RKO (cell line): ENCODE data around the gene TXNDC11.

Source experiments
- DNase-seq: peaks from one replicate; pipeline ENCODE4 v3.0.0-alpha.2; 2016; ENCODE audit warnings: low spot score

TXNDC11 gene

DNA sequence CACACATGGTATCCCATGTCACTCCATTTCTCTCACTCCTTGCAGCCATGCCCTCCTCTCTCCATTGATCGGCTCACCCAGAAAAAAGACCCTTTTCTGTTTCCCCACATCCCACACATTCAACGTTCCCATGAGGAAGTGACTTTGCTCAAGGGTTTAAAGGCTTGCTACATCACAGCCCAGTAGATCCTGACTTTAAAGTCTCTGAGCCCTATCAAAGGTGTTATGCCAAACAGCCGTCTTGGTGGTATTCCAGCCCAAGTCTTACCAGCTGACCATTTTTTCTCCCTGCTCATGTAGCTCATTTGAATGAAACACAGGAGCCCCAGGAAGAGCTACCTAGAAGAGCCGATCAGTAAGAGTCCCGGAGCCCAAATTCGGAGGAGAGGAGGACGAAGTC lies 7.4 kb upstream of the TXNDC11 start:
- no peak for DNase-seq

DNA sequence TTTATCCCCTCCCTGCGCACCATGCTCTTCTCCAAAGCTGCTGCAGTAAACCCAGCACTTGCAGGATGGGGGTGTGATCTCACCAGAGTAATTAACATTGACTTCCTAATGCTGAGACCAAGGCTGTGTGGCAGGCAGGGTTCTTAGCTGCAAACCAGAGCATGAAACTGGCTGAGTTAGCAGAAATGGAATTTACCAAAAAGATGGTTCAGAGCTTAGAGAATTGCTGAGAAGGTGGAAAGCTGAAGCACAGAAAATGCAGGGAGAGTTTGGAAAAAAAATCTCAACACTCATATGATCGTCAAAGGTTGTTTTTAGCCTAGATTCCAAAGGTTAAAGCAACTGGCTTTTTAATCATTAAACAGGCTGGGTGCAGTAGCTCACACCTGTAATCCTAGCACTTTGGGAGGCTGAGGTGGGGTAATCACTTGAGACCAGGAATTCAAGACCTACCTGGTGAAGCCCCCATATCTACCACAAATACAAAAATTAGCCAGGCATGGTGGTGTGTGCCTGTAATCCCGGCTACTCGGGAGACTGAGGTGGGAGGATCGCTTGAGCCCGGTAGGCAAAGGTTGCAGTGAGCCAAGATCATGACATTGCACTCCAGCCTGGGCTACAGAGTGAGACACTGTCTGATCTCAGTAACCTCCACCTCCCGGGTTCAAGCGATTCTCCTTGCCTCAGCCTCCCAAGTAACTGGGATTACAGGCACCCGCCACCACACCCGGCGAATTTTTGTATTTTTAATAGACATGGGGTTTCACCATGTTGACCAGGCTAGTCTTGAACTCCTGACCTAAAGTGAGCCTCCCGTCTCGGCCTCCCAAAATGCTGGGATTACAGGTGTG lies 6.0 kb upstream of the TXNDC11 start:
- no peak for DNase-seq

DNA sequence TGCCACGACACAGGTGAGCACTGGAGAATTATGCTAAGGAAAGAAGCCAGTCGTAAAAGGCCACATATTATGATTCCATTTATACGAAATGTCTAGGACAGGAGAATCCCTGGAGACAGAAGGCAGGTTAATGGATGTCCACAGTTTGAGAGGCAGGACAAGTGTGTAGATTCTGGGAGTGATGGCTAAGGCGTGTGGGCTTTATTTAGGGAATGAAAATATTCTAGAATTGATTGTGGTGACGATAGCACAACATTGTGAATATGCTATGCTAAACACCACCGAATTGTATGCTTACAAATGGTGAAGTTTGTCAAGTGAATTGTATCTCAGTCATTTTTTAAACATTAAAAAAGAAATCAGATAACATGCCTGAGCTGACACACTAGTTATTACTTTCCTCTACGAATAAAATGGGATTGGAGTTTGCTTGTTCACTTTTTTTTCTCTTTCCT lies 5.3 kb upstream of the TXNDC11 start:
- no peak for DNase-seq

DNA sequence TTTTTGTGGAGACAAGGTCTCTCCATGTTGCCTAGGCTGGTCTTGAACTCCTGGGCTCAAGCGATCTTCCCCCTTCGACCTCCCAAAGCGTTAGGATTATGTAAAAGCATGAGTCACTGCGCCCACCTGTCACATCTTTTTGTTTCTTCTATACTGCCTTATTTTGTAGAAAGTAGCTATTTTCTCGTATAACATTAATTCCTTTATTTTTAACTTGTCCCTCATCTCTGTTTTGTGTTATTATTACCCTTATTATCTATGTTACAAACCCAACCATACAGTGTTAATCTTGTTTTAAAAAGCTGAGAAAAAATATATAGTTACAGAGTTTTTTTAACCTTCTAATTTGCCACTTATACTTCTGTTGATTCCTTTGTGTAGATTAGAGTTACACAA lies 1.4 kb upstream of the TXNDC11 start:
- no peak for DNase-seq

DNA sequence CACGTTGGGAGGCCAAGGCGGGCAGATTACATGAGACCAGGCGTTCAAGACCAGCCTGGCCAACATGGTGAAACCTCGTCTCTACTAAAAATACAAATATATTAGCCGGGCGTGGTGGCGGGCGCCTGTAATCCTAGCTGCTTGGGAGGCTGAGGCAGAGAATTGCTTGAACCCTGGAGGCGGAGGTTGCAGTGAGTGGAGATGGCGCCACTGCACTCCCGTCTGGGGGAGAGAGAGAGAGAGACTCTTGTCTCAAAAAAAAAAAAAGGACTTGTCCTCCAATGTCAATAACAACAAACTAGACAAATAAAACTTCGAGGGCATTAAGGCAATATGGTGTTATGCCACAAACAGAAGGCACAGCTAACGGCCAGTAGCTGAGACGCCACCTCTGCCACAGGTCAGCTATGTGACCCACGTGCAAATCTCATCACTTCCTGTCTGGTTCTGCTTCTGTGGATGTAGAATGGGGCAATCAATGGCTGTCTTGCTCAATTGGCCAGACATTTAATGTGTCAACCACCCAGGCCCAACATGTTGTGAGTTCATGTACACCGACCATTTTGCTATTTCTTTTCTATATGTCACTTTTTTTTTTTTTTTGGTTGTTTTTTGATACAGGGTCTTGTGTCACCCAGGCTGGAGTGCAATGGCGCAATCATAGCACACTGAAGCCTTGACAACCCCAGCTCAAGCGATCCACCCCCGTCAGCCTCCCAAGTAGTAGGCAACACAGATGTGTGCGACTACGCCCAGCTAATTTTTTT lies 834 bp upstream of the TXNDC11 start:
- DNase-seq: peak; percentile 80

DNA sequence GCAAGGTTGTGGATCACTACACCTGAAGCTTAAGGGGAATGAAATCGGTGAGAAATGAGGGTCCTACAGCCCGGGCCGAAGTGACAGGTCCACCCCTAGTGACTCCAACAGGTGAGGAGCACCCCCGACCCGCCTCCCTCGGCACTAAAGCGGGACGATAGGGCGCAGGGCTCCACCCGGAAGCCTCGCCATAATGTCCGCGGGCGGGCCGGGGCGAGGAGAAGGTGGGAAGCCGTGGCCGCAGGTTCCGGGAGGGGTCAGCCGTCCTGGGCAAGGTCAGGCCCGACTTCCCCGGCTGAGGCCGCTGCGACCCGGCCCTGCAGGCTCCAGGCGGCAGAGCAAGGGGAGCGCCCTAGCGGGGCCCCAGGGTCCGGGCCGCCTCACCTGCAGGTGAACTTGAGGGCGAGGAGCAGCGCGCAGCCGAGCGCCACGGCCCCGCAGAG lies 543 bp downstream of the TXNDC11 start:
- DNase-seq: peak; percentile 35

DNA sequence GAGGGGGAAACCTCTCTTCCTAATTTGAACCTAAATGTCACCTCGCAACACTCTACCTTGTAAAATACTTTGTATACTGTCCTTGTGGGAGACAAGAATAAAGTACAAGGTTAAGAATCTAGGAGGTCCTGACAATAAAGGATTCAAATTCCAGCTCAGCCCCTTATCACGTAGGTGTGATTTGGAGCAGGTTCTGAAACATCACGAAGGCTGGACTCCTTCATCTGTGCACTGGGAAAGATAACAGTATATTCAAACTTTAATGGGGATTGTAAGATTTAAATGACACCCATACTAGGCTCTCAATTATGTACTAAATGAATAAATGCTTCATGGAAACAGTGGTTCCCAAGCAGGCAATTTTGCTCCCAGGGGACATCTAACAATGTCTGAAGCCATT lies 2.1 kb downstream of the TXNDC11 start:
- no peak for DNase-seq

DNA sequence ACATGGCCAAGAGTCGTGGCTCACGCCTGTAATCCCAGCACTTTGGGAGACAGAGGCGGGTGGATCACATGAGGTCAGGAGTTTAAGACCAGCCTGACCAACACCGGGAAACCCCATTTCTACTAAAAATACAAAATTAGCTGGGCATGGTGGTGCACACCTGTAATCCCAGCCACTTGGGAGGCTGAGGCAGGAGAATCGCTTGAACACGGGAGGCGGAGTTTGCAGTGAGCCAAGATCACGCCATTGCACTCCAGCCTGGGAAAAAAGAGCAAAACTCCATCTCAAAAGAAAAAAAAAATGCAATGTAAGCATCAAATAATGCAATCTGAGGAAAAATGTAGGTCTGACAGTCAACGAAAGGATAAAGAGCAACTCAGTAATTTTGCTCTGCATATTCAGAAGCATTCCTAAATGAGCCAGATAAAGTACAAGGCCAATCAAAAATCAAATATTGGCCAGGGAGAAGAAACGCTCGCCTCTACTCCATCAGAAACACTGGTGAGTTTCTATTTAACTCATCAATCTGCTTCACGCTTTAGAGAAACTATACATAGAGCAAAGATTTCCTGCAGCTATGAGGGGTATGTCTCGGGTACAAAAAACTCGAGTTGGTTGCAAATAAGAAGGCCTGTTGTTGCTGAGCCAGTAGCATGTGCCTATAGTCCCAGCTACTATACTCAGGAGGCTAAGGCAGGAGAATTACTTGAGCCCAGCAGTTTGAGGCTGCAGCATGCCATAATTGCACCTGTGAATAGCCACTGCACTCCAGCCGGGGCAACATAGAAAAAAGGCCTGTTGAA lies 3.7 kb downstream of the TXNDC11 start:
- no peak for DNase-seq

DNA sequence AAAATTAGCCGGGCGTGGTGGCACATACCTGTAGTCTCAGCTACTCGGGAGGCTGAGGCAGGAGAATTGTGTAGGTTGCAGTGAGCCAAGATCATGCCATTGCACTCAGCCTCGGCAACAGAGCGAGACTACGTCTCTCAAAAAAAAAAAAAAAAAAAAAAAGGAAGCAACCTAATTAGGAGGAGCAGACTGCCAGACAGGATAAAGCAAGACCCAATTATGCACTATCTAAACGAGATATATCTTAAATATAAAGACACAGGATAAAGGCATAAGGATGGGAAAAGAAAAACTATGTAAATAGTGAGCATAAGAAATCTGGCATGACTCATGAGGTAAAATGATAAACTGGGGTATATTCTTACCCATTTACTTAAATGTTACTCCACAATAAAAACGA lies 4.9 kb downstream of the TXNDC11 start:
- no peak for DNase-seq

DNA sequence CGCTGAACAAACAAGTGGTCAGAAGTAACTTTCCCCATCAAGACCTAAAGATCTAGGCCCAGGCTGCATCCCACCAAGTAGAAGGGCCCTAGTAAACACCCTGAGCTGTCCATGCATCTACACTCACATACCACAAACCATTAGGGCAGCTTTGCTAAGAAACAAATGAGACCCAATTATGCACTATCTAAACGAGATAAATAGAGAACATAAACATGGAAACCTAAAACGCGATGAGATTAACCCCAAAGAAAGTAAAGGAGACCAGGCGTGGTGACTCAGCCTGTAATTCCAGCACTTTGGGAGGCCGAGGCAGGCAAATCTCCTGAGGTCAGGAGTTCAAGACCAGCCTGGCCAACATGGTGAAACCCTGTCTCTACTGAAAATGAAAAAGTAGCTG lies 5.8 kb downstream of the TXNDC11 start:
- DNase-seq: no peak

DNA sequence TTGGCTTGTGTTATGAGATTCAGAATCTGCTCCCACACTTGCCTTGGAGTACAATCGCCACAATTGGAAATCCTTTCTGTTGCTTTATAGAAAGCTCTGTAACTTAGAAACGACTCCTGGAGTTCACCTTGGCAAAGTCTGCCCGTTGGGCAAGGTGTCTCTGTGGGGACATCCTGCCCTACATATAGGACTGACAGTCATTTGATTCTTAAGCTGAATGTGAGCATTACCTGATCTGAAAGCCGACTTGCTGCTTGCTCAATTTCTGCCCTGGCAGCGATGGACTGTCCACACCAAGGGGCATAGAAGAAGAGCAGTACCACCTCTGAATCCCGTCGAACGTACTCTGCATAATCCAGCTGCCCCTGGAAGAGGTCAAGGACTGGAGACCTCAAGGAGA lies 6.9 kb downstream of the TXNDC11 start:
- no peak for DNase-seq

DNA sequence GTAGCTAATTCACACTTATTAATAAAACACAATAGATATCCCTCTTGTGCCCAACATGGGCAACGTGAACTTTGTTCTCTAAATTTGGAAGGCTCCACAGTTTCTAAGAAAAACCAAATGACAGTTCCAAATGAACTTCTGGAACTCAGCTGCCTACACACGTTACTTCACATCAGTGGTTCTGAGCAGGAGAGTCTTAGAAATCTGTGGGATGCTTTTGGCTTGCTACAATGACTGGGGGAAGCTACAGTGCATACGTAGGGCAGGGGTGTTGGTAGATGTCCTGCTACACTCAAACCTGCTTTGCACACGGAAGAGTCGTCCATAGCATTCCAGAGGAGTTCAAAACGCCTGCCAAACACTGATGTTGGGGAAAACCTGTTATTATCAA lies 8.0 kb downstream of the TXNDC11 start:
- DNase-seq: no peak

DNA sequence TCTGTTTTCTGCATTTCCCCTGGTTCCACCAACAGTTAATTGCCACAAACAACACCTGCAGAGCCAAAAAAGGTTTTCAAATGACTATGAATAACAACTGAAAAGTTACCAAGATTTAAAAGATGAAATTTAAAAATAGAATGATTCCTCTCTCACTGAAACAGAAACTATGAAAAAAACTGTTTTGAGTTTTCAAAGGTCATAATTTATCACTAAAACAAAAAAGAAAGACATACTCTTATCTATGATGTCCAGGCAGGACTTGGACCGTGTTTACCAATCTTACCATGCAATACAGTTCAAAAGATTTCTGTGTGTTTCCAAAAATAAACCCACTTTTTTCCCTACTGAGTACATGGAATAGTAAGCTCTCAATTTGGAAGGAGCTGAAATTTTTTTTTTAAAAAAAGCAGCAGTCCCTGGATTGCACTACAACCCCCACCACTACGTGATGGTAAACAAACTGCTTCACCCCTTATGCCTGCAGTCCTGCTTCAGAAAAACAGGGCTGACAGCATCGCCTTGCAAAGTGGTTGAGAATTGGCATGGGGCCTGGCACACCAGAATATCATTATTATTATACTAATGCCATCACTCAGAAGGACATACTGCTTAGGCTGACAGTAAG lies 8.5 kb downstream of the TXNDC11 start:
- no peak for DNase-seq

DNA sequence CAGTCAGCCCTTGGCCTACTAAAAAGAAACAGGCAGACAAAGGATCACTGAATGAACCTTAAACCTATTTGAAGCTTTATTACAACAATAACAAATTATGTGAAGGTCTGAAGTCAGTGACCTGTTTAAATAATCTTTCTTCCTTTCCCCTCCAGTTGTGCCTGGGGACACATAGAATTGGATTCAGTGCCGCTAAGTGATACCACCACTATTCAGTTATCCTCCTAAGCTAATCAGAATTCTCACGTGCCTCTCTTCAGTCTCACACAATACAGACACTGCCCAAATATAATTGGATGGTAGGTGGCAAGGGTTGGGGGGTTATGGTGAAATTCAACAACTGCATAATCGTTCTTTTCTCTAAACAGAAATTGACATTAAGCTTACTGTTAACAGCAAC lies 11.4 kb downstream of the TXNDC11 start:
- DNase-seq: no peak

DNA sequence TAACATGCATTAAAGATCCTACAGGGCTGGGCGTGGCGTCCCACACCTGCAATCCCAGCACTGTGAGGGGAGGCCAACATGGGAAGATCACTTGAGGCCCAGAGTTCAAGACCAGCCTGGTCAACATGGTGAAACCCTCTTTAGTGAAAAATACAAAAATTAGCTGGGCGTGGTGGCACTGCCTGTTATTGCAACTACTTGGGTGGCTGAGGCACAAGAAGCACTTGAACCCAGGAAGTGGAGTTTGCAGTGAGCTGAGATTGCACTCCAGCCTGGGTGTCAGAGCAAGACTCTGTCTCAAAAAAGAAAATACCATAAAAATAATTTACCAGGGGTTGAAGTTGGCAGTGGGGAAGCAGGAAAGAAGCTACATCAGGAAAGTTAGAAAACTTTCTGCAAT lies 12.9 kb downstream of the TXNDC11 start:
- no peak for DNase-seq

DNA sequence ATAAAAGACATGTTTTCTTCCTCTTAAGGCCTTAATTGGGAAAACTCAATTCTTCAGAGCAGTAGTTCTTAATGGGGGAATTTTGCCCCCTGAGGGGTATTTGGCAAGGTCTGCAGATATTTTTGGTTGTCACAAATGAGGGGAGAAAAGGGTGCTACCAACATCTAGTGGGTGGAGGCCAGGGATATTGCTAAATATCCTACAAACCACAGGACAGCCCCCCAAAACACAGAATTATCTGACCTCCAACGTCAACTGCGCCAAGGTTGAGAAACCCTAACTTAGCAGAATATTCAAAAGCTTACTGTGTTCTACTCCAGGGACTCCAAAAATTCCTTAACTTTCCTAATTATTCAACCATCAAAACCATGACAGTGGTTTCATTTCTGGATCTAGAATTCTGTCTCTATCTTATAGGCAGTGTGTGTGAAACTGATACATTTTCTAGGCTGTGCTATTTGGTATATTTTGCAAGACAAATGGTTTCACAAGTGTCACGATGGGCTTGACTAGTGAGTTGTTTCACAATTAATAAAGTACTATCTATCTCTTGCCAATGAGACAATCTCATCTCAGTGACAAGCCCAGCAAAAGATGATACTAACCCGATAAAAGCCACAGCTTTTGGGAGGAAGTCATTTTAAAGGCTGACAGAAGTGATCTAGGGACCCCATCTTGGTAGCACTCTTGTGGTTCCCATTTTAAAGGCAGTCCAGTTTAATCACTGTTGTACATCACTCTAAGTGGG lies 14.7 kb downstream of the TXNDC11 start:
- DNase-seq: no peak

DNA sequence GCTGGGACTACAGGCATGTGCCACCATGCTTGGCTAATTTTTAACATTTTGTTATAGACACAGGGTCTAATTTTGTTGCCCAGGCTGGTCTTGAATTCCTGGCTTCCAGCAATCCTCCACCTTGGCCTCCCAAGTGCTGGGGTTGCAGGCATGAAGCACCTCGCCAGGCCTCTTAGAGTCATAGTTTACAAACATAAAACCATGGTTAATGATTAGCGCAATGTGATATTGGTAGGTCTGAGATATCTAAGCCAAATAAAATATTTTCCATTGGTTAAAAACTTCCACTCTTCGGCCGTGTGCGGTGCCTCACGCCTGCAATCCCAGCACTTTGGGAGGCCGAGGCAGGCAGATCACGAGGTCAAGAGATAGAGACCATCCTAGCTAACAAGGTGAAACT lies 16.6 kb downstream of the TXNDC11 start:
- DNase-seq: no peak

DNA sequence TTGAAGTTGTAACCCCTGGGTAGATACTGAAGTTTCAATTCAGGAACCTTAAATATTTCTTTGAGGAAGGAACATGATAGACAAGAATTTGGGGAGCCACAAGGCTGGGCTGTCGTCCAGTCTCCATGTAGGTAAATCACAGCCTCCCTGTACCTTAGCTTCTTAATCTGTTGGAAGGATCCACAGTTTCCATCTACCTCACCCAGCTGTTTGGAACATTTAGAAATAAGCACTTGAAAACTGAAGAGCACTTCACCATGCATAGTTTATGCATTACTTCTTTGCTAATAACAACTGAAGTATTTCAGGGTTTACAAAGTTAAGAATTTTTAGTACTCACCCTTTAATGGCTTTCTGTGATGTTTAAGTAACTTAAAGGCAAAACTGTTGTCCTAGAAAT lies 17.2 kb downstream of the TXNDC11 start:
- DNase-seq: no peak

DNA sequence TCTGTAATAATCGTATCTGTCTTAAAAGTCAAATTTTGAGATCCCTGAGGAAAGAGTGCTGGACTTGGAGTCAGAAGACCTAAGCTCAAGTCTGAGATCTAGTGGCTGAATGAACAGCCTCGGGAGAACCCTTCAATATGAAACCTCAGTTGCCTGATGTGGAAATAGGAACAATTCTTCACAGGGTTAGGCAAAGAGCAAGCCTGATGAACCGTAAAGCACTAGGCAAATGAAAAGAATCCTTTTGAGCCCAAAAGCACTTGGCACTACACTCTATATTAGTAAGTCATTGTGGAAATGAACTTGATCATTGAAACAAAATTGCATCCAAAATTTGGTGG lies 20.2 kb downstream of the TXNDC11 start:
- DNase-seq: no peak

DNA sequence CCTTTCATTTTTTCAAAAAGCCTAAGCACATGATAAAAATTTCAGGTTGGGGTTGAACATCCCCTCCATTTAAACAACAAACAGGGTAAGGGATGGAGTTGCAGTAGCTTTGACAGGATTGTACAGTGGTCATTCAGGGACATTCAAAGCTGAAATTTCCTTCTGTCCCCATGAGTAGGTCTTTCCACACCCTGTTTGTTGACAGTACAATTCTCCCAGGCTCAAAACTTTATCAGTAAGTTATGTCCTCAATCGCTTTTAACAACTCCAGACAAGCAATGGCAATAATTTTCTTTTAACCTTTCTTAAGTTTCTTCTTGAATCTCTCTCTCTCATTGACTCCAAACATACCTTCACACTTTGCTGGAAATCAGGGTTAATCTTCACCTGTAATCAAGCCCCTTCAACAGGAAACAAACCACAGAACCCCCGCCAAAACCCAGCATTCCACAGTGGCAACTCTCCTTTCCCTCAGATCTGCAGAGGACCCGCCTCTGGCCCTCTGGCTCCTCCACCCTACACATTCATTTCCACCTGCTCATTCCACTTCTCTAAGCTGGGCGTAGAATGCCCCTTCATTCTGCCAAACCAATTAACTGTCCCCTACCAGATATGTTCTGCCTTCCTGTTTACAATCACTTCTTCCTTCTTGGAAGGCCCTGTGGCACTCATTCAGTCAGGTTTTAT lies 20.7 kb downstream of the TXNDC11 start:
- DNase-seq: no peak

DNA sequence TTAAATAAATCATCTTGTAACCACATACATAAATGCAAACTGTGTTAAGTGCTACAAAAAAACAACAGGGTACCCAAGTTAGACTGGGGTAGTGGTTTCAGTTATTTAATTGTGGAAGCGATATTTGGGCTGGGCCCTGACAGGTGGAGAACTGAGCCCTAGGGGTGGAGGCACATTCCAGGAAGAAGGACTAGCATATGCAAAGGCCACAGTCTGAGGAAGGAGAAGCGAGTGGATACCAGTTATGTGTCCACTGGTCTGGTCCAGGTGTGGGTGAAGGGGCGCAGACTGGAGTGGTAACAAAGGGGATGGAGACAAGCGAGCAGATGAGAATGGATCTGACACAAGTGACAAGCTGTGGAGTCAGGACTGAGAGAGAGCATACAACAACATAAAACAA lies 22.9 kb downstream of the TXNDC11 start:
- no peak for DNase-seq
